Measurements from ENCODE around the gene RRP12. TPM values are rescaled to one million over a fixed set of nuclear protein-coding genes. Genes with fewer than 3 reads are reported as not detected.
A peak's percentile ranks its signal among the peaks of the same experiment; 100 is the strongest.
"Not testable (repeated sequence)": the region's sequence is repeated elsewhere in the genome, so short reads cannot be mapped to it uniquely, and the experiment has no call there.

RRP12 gene
- total RNA-seq, 1 experiment from 2014 or later, result 19.3 TPM

GRCh38 chr10:97407211-97407951, 6.2 kb upstream of the RRP12 start:
- DNase-seq (ENCODE audit: low read depth), result peak; percentile 78

GRCh38 chr10:97406483-97406882, 5.3 kb upstream of the RRP12 start:
- not testable (repeated sequence) for DNase-seq (ENCODE audit: low read depth)

GRCh38 chr10:97406064-97406463, 4.9 kb upstream of the RRP12 start:
- DNase-seq (ENCODE audit: low read depth), result no peak

- no peak for DNase-seq (ENCODE audit: low read depth)
These were observed 2.9 kb upstream of the RRP12 start for GRCh38 chr10:97404044-97404443.

- no peak for DNase-seq (ENCODE audit: low read depth)
These were observed 347 bp upstream of the RRP12 start for GRCh38 chr10:97401455-97401919.

- DNase-seq (ENCODE audit: low read depth), result peak; percentile 76
These were observed 1.1 kb downstream of the RRP12 start for GRCh38 chr10:97399843-97400545.

GRCh38 chr10:97396056-97396455, 5.1 kb downstream of the RRP12 start:
- DNase-seq (ENCODE audit: low read depth), result no peak

- DNase-seq (ENCODE audit: low read depth), result no peak
These were observed 8.0 kb downstream of the RRP12 start for GRCh38 chr10:97393034-97393573.

GRCh38 chr10:97390091-97390490, 11.0 kb downstream of the RRP12 start:
- DNase-seq (ENCODE audit: low read depth), result no peak

GRCh38 chr10:97388152-97388551, 13.0 kb downstream of the RRP12 start:
- no peak for DNase-seq (ENCODE audit: low read depth)

GRCh38 chr10:97385565-97385964, 15.6 kb downstream of the RRP12 start:
- DNase-seq (ENCODE audit: low read depth), result no peak

- DNase-seq (ENCODE audit: low read depth), result no peak
These were observed 16.5 kb downstream of the RRP12 start for GRCh38 chr10:97384641-97385040.

GRCh38 chr10:97384156-97384555, 17.0 kb downstream of the RRP12 start:
- DNase-seq (ENCODE audit: low read depth), result no peak

GRCh38 chr10:97383159-97383558, 18.0 kb downstream of the RRP12 start:
- DNase-seq (ENCODE audit: low read depth), result no peak

GRCh38 chr10:97381626-97382025, 19.5 kb downstream of the RRP12 start:
- DNase-seq (ENCODE audit: low read depth), result no peak

GRCh38 chr10:97380516-97380915, 20.6 kb downstream of the RRP12 start:
- no peak for DNase-seq (ENCODE audit: low read depth)

- no peak for DNase-seq (ENCODE audit: low read depth)
These were observed 21.9 kb downstream of the RRP12 start for GRCh38 chr10:97378933-97379921.

GRCh38 chr10:97376413-97376812, 24.7 kb downstream of the RRP12 start:
- DNase-seq (ENCODE audit: low read depth), result no peak

- no peak for DNase-seq (ENCODE audit: low read depth)
These were observed 27.7 kb downstream of the RRP12 start for GRCh38 chr10:97373456-97373855.

- no peak for DNase-seq (ENCODE audit: low read depth)
These were observed 28.8 kb downstream of the RRP12 start for GRCh38 chr10:97372233-97372875.

- DNase-seq (ENCODE audit: low read depth), result no peak
These were observed 29.4 kb downstream of the RRP12 start for GRCh38 chr10:97371696-97372095.

Data from M059J (cell line).